Stimulated activated CD4-positive, alpha-beta T cell treated with anti-CD3 and anti-CD28 coated beads, Interleukin-12 subunit alpha, Interleukin-12 subunit beta, amount 100 ng/mL, for 48 hours (primary cell): ENCODE measurements around the gene PIKFYVE.
"Not testable (repeated sequence)": the region's sequence is repeated elsewhere in the genome, so short reads cannot be mapped to it uniquely, and the experiment has no call there.

ENCODE experiments used
- DNase-seq, 3 donors: peaks; one replicate each; pipeline ENCODE4 v3.0.0-alpha.2; 2020; ENCODE audit warnings: low read depth in 2 of 3, low spot score in 1 of 3

Gene PIKFYVE

GRCh38 chr2:208359632-208359986, 93.6 kb downstream of the PIKFYVE start:
- no peak for DNase-seq

GRCh38 chr2:208360259-208361076, 94.4 kb downstream of the PIKFYVE start:
- DNase-seq: no peak

GRCh38 chr2:208361077-208361441, 95.0 kb downstream of the PIKFYVE start:
- no peak for DNase-seq

GRCh38 chr2:208363485-208363884, 97.4 kb downstream of the PIKFYVE start:
- no peak for DNase-seq

- no peak for DNase-seq
Measured at GRCh38 chr2:208366215-208367127, 100.4 kb downstream of the PIKFYVE start.

GRCh38 chr2:208369091-208369490, 103.0 kb downstream of the PIKFYVE start:
- no peak for DNase-seq

- DNase-seq: no peak
Measured at GRCh38 chr2:208370881-208371633, 105.0 kb downstream of the PIKFYVE start.

- no peak for DNase-seq
Measured at GRCh38 chr2:208371634-208371935, 105.5 kb downstream of the PIKFYVE start.

GRCh38 chr2:208373460-208374089, 107.5 kb downstream of the PIKFYVE start:
- peak in 2 of 3 donors; percentile 9 to 14 for DNase-seq

- DNase-seq: no peak
Measured at GRCh38 chr2:208375491-208376068, 109.5 kb downstream of the PIKFYVE start.

- DNase-seq: not testable (repeated sequence)
Measured at GRCh38 chr2:208377344-208377860, 111.3 kb downstream of the PIKFYVE start.

- DNase-seq: no peak
Measured at GRCh38 chr2:208379192-208379591, 113.1 kb downstream of the PIKFYVE start.

- no peak for DNase-seq
Measured at GRCh38 chr2:208384637-208385036, 118.6 kb downstream of the PIKFYVE start.

GRCh38 chr2:208386541-208386940, 120.5 kb downstream of the PIKFYVE start:
- DNase-seq: no peak

- DNase-seq: no peak
Measured at GRCh38 chr2:208389940-208390339, 123.9 kb downstream of the PIKFYVE start.

GRCh38 chr2:208392300-208392699, 126.2 kb downstream of the PIKFYVE start:
- DNase-seq: no peak

GRCh38 chr2:208396796-208397195, 130.7 kb downstream of the PIKFYVE start:
- not testable (repeated sequence) for DNase-seq

GRCh38 chr2:208399201-208399600, 133.1 kb downstream of the PIKFYVE start:
- no peak for DNase-seq

GRCh38 chr2:208406474-208407451, 140.7 kb downstream of the PIKFYVE start, which contains the start of gene PTH2R:
TSS of gene PTH2R (plus strand) at chr2:208406792. CDS start at chr2:208407044, 252 bp downstream.
- DNase-seq: no peak
